HG03342 (cell line): ENCODE measurements around the gene NKAIN4.
"Not testable (repeated sequence)": the region's sequence is repeated elsewhere in the genome, so short reads cannot be mapped to it uniquely, and the experiment has no call there.

ENCODE experiments used
- ATAC-seq: cut with Tn5 transposase; IDR thresholded peaks from one replicate; pipeline ENCODE4 v1.9.1; 2021; ENCODE audit warnings: mild to moderate bottlenecking, moderate library complexity; ENCODE audit not compliant: unreplicated experiment

The NKAIN4 gene

DNA sequence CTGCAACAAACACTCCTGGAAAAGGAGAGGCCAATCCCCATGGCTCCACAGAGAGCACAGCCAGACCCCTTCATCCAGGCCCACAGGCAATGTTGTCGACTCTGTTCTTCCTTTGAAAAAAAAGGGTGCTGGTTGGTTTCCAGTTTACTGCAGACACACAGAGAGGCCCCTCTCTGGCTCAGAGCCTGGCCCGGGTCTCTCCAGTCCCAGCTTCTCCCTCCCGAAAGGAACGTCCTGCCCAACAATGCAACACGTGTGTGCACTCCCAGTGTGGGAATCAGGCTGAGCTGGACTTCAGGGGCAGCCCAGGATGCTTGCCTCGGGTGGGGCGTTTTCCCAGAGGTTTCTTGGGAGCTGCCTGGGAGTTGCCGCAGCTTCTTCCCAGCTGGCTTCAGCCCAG is 4.5 kb upstream of the NKAIN4 start:
- ATAC-seq, result no peak

GRCh38 chr20:63257629-63258028 is 3.4 kb upstream of the NKAIN4 start:
- ATAC-seq, result no peak

GRCh38 chr20:63256954-63257353 is 2.7 kb upstream of the NKAIN4 start:
- no peak for ATAC-seq

DNA sequence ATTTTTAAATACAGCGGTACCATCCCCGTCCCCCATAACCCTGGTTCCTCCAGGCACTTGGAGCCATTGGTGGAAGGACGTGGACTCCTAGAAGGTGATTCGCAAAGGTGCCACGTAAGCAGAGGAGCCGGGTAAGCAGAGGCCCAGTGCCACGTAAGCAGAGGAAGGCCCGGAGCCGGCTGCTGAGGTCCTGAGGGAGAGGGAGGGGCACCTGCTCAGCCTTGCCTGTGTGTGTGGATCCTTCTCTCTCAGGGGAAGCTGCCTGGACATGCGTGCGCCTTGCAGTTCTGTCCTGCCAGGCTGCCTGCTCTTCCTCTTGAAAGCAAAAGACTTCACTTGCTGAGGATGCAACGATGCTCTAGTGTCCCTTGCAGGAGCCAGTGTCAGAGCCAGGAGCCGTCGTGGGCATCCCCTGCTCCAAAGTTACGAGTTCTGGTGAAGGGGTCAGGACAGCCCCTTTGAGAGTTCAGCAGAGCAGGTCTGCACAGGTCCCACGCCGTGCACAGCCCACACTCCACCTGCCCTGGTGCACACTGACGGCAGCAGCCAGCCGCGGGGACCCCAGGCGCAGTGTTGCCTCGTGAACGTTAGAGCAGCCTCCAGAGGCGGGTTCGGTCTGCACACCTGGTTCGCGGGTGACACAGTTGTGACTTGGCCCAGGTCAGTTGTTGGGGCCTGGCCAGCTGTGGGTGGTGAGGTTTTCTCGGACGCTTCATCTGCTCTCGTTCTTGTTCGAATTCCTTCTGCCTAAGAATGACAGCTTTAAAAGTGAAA is 1.9 kb upstream of the NKAIN4 start:
- ATAC-seq, result no peak

GRCh38 chr20:63254606-63255384 is 532 bp upstream of the NKAIN4 start:
- no peak for ATAC-seq

GRCh38 chr20:63253438-63254231 is 628 bp downstream of the NKAIN4 start:
- ATAC-seq, result no peak

- ATAC-seq, result no peak
Measured at GRCh38 chr20:63253065-63253437, 1.2 kb downstream of the NKAIN4 start.

- ATAC-seq, result no peak
Measured at GRCh38 chr20:63252284-63252711, 2.0 kb downstream of the NKAIN4 start.

- not testable (repeated sequence) for ATAC-seq
Measured at GRCh38 chr20:63251350-63251749, 2.9 kb downstream of the NKAIN4 start.

GRCh38 chr20:63249891-63250290 is 4.4 kb downstream of the NKAIN4 start:
- ATAC-seq, result no peak

GRCh38 chr20:63248835-63249591 is 5.2 kb downstream of the NKAIN4 start:
- ATAC-seq, result no peak

GRCh38 chr20:63247671-63248228 is 6.5 kb downstream of the NKAIN4 start:
- no peak for ATAC-seq

- ATAC-seq, result no peak
Measured at GRCh38 chr20:63246490-63247288, 7.6 kb downstream of the NKAIN4 start.

GRCh38 chr20:63244468-63244867 is 9.8 kb downstream of the NKAIN4 start:
- ATAC-seq, result no peak

DNA sequence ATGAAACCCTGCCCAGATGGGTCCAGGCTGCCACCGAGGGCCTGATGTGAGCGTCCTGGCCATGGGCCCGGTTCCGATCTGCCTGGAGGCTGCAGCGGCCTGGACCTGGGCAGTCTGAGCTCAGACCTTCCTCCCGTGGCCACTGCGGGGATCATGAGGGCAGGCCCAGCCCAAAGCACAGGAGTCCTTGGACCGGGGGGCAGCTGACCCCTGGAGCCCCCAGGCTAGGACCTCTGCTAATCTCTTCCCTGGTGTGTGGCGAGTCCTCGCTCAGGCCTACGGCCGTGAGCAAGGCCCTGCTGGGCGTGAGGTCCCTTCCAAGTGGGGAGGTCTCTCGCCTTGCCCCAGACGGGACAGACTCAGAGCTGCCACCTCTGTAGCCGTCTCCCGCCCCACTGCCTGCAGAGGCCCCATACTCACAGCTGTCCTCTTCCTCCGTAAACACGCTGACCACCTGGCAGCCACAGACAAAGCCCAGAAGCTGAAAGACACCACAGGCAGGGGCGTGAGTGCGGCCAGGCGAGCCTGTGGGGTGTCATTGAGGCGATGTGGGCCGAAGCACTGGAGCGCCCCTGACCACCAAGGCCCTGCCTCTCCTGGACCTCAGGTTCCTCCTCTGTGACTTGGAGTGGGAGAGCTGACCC is 10.5 kb downstream of the NKAIN4 start:
- no peak for ATAC-seq

DNA sequence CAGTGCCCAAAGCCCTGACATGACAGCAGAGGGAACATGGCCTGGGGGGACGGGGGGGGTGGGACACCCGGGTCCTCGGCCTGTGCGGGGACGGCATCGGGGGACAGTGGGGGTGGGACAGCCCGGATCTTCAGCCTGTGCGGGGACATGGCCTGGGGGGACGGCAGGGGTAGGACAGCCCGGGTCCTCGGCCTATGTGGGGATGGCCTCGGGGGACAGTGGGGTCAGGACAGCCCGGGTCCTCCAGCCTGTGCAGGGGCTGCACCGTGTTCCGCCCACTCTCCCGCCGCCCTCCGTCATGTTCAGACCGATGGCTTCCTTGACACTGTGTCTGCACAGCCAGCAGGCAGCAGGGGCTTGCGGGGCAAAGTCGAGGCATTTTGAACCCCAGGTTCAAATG is 11.5 kb downstream of the NKAIN4 start:
- no peak for ATAC-seq

- ATAC-seq, result no peak
Measured at GRCh38 chr20:63241272-63241671, 13.0 kb downstream of the NKAIN4 start.

GRCh38 chr20:63240004-63240403 is 14.3 kb downstream of the NKAIN4 start:
- ATAC-seq, result no peak

DNA sequence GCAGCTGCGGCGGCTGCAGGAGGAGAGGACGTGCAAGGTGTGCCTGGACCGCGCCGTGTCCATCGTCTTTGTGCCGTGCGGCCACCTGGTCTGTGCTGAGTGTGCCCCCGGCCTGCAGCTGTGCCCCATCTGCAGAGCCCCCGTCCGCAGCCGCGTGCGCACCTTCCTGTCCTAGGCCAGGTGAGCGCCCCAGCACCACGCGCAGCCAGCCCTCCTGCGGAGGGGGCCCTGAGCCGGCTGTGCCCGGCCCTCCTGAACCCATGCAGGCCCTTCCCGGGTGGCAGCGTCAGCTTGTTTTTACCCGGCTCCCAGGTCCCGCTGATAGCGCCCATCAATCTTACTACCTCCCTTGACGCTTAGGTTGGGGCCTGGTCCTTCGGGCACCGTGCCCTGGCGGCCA is 14.8 kb downstream of the NKAIN4 start:
- ATAC-seq, result no peak
